ENCODE data around the gene PPIP5K1.

DNA sequence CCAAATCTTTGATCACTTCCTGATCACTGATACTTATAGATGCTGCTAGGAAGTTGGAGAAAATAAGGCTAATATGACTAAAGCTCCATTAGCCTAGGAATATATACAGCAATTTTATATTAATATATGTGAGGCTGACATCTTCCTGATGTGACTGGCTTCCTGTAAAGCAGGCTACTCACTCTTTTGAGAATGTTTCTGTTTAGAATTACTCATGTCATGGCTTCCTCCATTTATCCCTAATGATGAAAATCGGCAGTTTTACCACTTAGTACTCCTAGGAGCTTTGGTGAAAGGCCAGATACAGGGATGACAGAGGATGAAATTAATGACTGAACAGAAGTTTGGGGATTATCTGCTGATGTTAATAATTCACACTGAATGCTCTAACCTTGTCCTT, 76.5 kb downstream of the PPIP5K1 start:
- TF ChIP-seq CTCF (conservative IDR thresholded peaks at IDR 0.05; ENCODE audit: low read length) (no peak), EZH2phosphoT487 (IDR thresholded peaks at IDR 0.05; ENCODE audit: borderline replicate concordance, low read depth, low read length) (no peak)
